NB4 (cell line): ENCODE measurements around the gene CORIN.

Experiments
- DNase-seq: peaks from one replicate; pipeline ENCODE4 v3.0.0; 2010; ENCODE audit warnings: low read depth
- H3K4me3 ChIP-seq: one replicate; pipeline ENCODE4 v1.5.1; 2011; ENCODE audit warnings: mild to moderate bottlenecking, low read depth, low read length, moderate library complexity
- CTCF ChIP-seq: IDR thresholded peaks from one replicate; pipeline ENCODE4 v1.5.1; 2012; ENCODE audit warnings: low read depth, low read length
- MYC ChIP-seq: IDR thresholded peaks from 2 replicates; pipeline ENCODE4 v1.6.1; 2011; ENCODE audit warnings: low read depth, low read length
- POLR2A ChIP-seq: IDR thresholded peaks from 2 replicates; pipeline ENCODE4 v1.6.1; 2011; ENCODE audit warnings: mild to moderate bottlenecking; ENCODE audit not compliant: insufficient read length; ENCODE audit errors: extremely low read depth
- TF ChIP-seq, protein P1 (sequence below): IDR thresholded peaks from 2 replicates; pipeline ENCODE4 v1.6.1; 2011; ENCODE audit warnings: low read depth, low read length

The CORIN gene

GRCh38 chr4:47650584-47651130 is 187.2 kb downstream of the CORIN start:
- DNase-seq = no peak
- TF ChIP-seq POLR2A (no peak), CTCF (no peak), MYC (no peak)
- TF ChIP-seq, protein P1, sequence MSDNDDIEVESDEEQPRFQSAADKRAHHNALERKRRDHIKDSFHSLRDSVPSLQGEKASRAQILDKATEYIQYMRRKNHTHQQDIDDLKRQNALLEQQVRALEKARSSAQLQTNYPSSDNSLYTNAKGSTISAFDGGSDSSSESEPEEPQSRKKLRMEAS = no peak
- H3K4me3 ChIP-seq = no peak overlapping the region

GRCh38 chr4:47647544-47647943 is 190.3 kb downstream of the CORIN start:
- H3K4me3 ChIP-seq = no peak overlapping the region
- TF ChIP-seq, protein P1 = no peak
- TF ChIP-seq CTCF (no peak), POLR2A (no peak), MYC (no peak)
- no peak for DNase-seq

DNA sequence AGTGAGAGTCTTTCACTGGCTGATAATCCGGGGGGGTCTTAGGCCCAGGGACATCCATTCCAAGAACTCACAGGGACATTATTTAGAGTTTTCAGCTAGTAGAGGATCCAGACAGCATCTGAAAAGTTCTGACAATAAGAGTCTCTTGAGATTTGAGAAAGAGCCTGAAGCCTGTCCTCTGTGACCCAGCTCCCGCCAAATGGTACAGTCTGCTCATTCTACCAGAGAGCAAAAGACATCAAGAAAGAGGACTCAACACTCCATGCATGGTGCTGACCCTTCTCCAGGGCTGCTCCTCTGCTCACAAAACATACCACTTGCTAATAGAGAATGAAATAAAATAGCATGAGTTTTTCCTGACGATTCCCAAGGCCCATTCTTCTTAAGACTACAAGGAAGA is 190.8 kb downstream of the CORIN start:
- H3K4me3 ChIP-seq = no peak overlapping the region
- DNase-seq = no peak
- TF ChIP-seq, protein P1 = no peak
- TF ChIP-seq MYC (no peak), CTCF (no peak), POLR2A (no peak)

DNA sequence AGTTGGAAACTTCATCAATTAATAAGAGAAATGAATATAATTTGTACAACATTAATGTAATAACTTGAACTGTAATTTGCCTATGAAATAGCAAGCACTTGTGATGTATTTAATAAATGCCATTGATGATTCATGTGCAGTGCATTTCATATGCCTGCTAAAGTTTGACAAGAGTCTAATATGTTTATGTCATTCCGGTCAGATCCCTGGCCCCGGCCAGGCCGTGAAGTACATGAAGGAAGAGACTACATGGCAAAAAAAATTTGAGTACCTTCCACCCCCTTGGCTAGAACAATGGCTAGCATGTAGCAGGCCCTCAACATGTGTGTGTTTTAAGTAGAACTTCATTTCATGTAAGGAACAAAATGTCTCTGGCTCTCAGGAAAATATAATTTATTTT is 191.5 kb downstream of the CORIN start:
- no peak for DNase-seq
- TF ChIP-seq CTCF (no peak), MYC (no peak), POLR2A (no peak)
- TF ChIP-seq, protein P1 = no peak
- no peak overlapping the region for H3K4me3 ChIP-seq

DNA sequence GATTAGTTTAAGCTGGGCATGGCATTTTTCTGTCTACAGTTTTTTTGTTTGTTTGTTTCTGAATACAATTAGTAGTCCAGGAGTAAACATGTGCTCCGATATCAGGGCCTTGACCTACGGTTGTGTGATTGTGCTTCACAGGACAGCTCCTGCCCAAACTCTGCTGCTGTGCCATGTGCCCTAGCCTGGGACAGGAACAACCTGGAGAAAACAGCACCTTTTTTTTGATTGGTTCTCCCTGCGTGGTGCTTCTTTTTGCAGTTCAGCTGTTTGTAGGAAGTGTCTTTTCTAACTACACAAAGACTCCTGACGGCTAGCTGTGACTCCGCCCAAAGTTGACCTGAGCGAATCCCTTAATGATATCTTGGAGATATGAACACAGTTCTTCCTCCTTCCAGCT is 194.0 kb downstream of the CORIN start:
- DNase-seq = no peak
- TF ChIP-seq CTCF (no peak), MYC (no peak), POLR2A (no peak)
- TF ChIP-seq, protein P1 = no peak
- H3K4me3 ChIP-seq = no peak overlapping the region
